HepG2 (cell line): ENCODE measurements around the gene HEPACAM2. TPM values are rescaled to one million over a fixed set of nuclear protein-coding genes. Genes with fewer than 3 reads are reported as not detected.
A peak's percentile ranks its signal among the peaks of the same experiment; 100 is the strongest.

Experiments
- CENPX ChIP-seq: sonication (generic); formaldehyde crosslinking; IDR thresholded peaks from 2 replicates; pipeline ENCODE4 v1.9.0; 2021; ENCODE audit warnings: mild to moderate bottlenecking, missing genetic modification reagents, moderate library complexity
- CHD4 ChIP-seq: fragments of 200-600 bp; sonication (generic); IDR thresholded peaks from 2 replicates; pipeline ENCODE4 v1.7.0; 2017; ENCODE audit warnings: mild to moderate bottlenecking, low read length, borderline replicate concordance
- HOXA3 ChIP-seq: sonication (generic); formaldehyde crosslinking; IDR thresholded peaks from 2 replicates; pipeline ENCODE4 v1.5.0; 2020; ENCODE audit warnings: missing genetic modification reagents
- KLF16 ChIP-seq, 2 experiments: sonication (generic) in 1 of 2; formaldehyde crosslinking in 1 of 2; IDR thresholded peaks; 2 replicates each; pipeline versions ENCODE4 v1.6.1 to v1.8.0; 2016 to 2023; ENCODE audit warnings: missing genetic modification reagents in 2 of 2, missing compliant biosample characterization in 1 of 2
- POGZ ChIP-seq: sonication (generic); formaldehyde crosslinking; IDR thresholded peaks from 2 replicates; pipeline ENCODE4 v1.4.0; 2020; ENCODE audit warnings: mild to moderate bottlenecking, missing genetic modification reagents
- PPARG ChIP-seq: conservative IDR thresholded peaks from 2 replicates; pipeline ENCODE4 v1.6.1; 2016; ENCODE audit warnings: missing biosample characterization, missing genetic modification reagents
- SAFB2 ChIP-seq: sonication (generic); formaldehyde crosslinking; IDR thresholded peaks from 2 replicates; pipeline ENCODE4 v1.5.1; 2020; ENCODE audit warnings: missing genetic modification reagents, low read depth, mild to moderate bottlenecking, borderline replicate concordance
- SATB2 ChIP-seq: sonication (generic); formaldehyde crosslinking; IDR thresholded peaks from 2 replicates; pipeline ENCODE4 v1.5.0; 2020; ENCODE audit warnings: missing genetic modification reagents
- SMARCC2 ChIP-seq: fragments of 450-650 bp; IDR thresholded peaks from 2 replicates; pipeline ENCODE4 v1.6.1; 2017; ENCODE audit warnings: antibody characterized with exemption, mild to moderate bottlenecking
- ZMAT3 ChIP-seq: sonication (generic); formaldehyde crosslinking; conservative IDR thresholded peaks from 2 replicates; pipeline ENCODE4 v1.7.0; 2021; ENCODE audit warnings: missing genetic modification reagents
- ZNF44 ChIP-seq: sonication (generic); formaldehyde crosslinking; IDR thresholded peaks from 2 replicates; pipeline ENCODE4 v1.5.1; 2020; ENCODE audit warnings: mild to moderate bottlenecking, missing genetic modification reagents
- ZNF709 ChIP-seq: sonication (generic); formaldehyde crosslinking; IDR thresholded peaks from 2 replicates; pipeline ENCODE4 v1.5.0; 2020; ENCODE audit warnings: mild to moderate bottlenecking, missing genetic modification reagents
- ZNF777 ChIP-seq: sonication (generic); formaldehyde crosslinking; IDR thresholded peaks from 2 replicates; pipeline ENCODE4 v1.4.0; 2020; ENCODE audit warnings: missing genetic modification reagents
- ZNF790 ChIP-seq: sonication (generic); formaldehyde crosslinking; IDR thresholded peaks from 2 replicates; pipeline ENCODE4 v1.8.0; 2022; ENCODE audit warnings: missing genetic modification reagents, mild to moderate bottlenecking, borderline replicate concordance
- ZSCAN25 ChIP-seq: sonication (generic); formaldehyde crosslinking; IDR thresholded peaks from 2 replicates; pipeline ENCODE4 v1.8.0; 2022; ENCODE audit warnings: mild to moderate bottlenecking, missing genetic modification reagents
- polyA plus RNA-seq, 8 experiments: library from polyadenylated mRNA; depleted of rRNA in 3 of 8; stranded (reverse) in 7 of 8; unstranded in 1 of 8; fragments of >200 nt; fragmentation: Illumina TruSeq in 4 of 8; extraction: Trizol in 4 of 8; gene quantifications; 2 replicates each; pipeline versions ENCODE4 v1.2.1 to v1.2.3, GENCODE V29; 2011 to 2016; ENCODE audit warnings: low read depth in 4 of 8, missing spikeins in 1 of 8, mixed read lengths in 1 of 8; ENCODE audit not compliant: insufficient read depth in 1 of 8
- total RNA-seq, 5 experiments: library from RNA; depleted of rRNA; stranded (reverse); fragments of >200 nt; fragmentation: Illumina TruSeq; extraction: Trizol; gene quantifications; 2 replicates each; pipeline ENCODE4 v1.2.3, GENCODE V29; 2016; ENCODE audit warnings: low read depth in 1 of 5
- TF ChIP-seq, protein P1 (sequence below): sonication (generic); formaldehyde crosslinking; IDR thresholded peaks from 2 replicates; pipeline ENCODE4 v1.8.0; 2022; ENCODE audit warnings: mild to moderate bottlenecking, missing genetic modification reagents, moderate library complexity
- TF ChIP-seq, protein P2 (sequence below): sonication (generic); formaldehyde crosslinking; IDR thresholded peaks from 2 replicates; pipeline ENCODE4 v1.4.0; 2020; ENCODE audit warnings: missing genetic modification reagents; ENCODE audit errors: not compliant biosample characterization
- TF ChIP-seq, protein P3 (sequence below): IDR thresholded peaks from 2 replicates; pipeline ENCODE4 v1.6.1; 2016; ENCODE audit warnings: missing compliant biosample characterization, missing genetic modification reagents, borderline replicate concordance
- TF ChIP-seq, protein P4 (sequence below): sonication (generic); formaldehyde crosslinking; IDR thresholded peaks from 2 replicates; pipeline ENCODE4 v1.4.0; 2020; ENCODE audit warnings: missing genetic modification reagents, mild to moderate bottlenecking, borderline replicate concordance
- TF ChIP-seq, protein P5 (sequence below): sonication (generic); formaldehyde crosslinking; IDR thresholded peaks from 2 replicates; pipeline ENCODE4 v1.9.0; 2022; ENCODE audit warnings: missing genetic modification reagents, mild to moderate bottlenecking, borderline replicate concordance

The HEPACAM2 gene
- total and polyA plus RNA-seq, 2 of the 13 experiments (the other 11 are each of a cell fraction or from before 2014, with no cell fraction given), result not detected

DNA sequence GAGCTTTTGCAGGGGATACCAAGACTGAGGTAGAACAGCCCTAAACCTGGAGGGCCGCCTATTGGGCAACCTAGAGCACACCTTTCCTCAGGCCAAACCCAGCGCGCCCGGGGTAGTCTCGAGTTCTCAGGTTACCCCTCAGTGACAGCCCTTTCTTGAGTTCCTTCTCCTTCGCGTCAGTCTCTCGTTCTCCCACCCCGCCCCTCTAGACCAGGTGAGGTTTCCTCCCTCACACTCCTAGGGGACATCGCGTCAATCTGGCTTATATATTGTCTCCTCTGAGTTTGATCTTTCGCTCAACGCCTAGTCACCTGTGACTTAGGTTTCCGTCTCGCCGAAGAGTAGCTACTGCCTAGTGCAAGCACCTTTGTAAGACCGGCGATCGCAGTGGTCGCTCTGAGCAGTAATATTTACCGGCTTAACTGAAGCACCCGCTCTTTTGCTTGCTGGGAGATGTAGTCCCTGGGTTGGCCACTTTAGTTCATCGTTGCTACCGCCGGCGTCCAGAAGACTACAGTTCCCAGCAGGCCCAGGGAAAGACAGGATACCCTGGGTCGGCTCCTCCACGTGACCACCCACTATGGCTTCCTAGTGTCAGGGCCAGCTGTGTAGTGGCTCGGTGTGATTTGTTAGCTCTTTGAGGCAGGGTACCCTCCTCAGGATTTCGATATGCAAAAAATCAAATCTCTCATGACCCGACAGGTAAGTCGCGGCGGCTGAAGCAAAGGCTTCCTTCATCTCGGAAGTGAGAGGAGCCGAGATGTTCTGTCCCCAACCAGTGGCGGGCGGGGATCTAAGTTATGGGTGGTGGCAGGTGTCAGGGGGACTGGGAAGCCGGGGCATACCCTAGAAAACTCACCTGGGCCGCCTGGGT lies 5.8 kb upstream of the HEPACAM2 start, which contains the start of gene VPS50 (continued):
- TF ChIP-seq ZNF709 (CRISPR knock-in tag), result no peak
- peak; percentile 80 for TF ChIP-seq HOXA3
- TF ChIP-seq, protein P1, sequence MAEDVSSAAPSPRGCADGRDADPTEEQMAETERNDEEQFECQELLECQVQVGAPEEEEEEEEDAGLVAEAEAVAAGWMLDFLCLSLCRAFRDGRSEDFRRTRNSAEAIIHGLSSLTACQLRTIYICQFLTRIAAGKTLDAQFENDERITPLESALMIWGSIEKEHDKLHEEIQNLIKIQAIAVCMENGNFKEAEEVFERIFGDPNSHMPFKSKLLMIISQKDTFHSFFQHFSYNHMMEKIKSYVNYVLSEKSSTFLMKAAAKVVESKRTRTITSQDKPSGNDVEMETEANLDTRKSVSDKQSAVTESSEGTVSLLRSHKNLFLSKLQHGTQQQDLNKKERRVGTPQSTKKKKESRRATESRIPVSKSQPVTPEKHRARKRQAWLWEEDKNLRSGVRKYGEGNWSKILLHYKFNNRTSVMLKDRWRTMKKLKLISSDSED (CRISPR knock-in tag), result no peak
- TF ChIP-seq, protein P2, sequence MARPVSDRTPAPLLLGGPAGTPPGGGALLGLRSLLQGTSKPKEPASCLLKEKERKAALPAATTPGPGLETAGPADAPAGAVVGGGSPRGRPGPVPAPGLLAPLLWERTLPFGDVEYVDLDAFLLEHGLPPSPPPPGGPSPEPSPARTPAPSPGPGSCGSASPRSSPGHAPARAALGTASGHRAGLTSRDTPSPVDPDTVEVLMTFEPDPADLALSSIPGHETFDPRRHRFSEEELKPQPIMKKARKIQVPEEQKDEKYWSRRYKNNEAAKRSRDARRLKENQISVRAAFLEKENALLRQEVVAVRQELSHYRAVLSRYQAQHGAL (CRISPR knock-in tag), result no peak
- no peak for TF ChIP-seq ZNF790 (CRISPR knock-in tag)
- TF ChIP-seq, protein P3, sequence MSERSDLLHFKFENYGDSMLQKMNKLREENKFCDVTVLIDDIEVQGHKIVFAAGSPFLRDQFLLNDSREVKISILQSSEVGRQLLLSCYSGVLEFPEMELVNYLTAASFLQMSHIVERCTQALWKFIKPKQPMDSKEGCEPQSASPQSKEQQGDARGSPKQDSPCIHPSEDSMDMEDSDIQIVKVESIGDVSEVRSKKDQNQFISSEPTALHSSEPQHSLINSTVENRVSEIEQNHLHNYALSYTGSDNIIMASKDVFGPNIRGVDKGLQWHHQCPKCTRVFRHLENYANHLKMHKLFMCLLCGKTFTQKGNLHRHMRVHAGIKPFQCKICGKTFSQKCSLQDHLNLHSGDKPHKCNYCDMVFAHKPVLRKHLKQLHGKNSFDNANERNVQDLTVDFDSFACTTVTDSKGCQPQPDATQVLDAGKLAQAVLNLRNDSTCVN (CRISPR knock-in tag), result no peak
- no peak for TF ChIP-seq PPARG (CRISPR knock-in tag)
- TF ChIP-seq CENPX (CRISPR knock-in tag), result no peak
- TF ChIP-seq SATB2 (CRISPR knock-in tag), result no peak
- TF ChIP-seq ZMAT3, result no peak
- TF ChIP-seq, protein P4, sequence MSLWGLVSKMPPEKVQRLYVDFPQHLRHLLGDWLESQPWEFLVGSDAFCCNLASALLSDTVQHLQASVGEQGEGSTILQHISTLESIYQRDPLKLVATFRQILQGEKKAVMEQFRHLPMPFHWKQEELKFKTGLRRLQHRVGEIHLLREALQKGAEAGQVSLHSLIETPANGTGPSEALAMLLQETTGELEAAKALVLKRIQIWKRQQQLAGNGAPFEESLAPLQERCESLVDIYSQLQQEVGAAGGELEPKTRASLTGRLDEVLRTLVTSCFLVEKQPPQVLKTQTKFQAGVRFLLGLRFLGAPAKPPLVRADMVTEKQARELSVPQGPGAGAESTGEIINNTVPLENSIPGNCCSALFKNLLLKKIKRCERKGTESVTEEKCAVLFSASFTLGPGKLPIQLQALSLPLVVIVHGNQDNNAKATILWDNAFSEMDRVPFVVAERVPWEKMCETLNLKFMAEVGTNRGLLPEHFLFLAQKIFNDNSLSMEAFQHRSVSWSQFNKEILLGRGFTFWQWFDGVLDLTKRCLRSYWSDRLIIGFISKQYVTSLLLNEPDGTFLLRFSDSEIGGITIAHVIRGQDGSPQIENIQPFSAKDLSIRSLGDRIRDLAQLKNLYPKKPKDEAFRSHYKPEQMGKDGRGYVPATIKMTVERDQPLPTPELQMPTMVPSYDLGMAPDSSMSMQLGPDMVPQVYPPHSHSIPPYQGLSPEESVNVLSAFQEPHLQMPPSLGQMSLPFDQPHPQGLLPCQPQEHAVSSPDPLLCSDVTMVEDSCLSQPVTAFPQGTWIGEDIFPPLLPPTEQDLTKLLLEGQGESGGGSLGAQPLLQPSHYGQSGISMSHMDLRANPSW, result no peak
- TF ChIP-seq CHD4, result no peak
- peak; percentile 27; the same call in 1 of the 2 replicates for TF ChIP-seq SAFB2 (CRISPR knock-in tag)
- TF ChIP-seq ZNF777 (CRISPR knock-in tag), result no peak; the same call in 1 of the 2 replicates
- no peak for TF ChIP-seq SMARCC2
- TF ChIP-seq, protein P5, sequence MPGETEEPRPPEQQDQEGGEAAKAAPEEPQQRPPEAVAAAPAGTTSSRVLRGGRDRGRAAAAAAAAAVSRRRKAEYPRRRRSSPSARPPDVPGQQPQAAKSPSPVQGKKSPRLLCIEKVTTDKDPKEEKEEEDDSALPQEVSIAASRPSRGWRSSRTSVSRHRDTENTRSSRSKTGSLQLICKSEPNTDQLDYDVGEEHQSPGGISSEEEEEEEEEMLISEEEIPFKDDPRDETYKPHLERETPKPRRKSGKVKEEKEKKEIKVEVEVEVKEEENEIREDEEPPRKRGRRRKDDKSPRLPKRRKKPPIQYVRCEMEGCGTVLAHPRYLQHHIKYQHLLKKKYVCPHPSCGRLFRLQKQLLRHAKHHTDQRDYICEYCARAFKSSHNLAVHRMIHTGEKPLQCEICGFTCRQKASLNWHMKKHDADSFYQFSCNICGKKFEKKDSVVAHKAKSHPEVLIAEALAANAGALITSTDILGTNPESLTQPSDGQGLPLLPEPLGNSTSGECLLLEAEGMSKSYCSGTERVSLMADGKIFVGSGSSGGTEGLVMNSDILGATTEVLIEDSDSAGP (CRISPR knock-in tag), result no peak
- no peak for TF ChIP-seq ZNF44 (CRISPR knock-in tag)
- peak; percentile 74 for TF ChIP-seq POGZ (CRISPR knock-in tag)
- TF ChIP-seq ZSCAN25 (CRISPR knock-in tag), result no peak
- 0 out of 4 replicates have a peak, but pooled peaks of 1 of the 2 experiments have one; percentile 27 for TF ChIP-seq KLF16 (CRISPR knock-in tag; IDR thresholded peaks at IDR 0.05)
